ENCODE measurements around the gene TTLL11.

DNA sequence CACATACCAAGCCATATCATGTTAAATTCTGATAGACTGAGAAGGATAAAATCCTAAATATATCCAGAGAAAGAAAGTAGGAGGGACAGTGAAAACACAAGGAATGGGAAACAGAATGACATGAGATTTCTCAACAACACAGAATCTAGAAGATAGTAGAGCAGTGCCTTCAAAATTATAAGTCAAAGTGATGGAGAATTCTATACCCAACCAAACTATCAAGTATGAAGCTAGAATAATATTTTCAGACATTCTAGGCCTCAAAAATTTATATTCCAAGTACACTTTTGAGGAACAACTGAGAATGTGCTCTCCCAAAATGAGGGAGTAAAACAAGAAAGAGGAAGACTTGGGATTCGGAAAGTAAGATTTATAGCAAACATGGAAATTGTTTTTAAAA, 10.9 kb upstream of the TTLL11 start:
- TF ChIP-seq GATA2 (IDR thresholded peaks at IDR 0.05; ENCODE audit: low read depth, low read length) (no peak), GATA3 (IDR thresholded peaks at IDR 0.05; ENCODE audit: low read depth, low read length) (no peak)

Measured in SH-SY5Y (cell line).